SK-N-SH (cell line): ENCODE measurements around the gene MPP3. TPM values are rescaled to one million over a fixed set of nuclear protein-coding genes. Genes with fewer than 3 reads are reported as not detected.

Experiments
- CTCF ChIA-PET: fragments of 300-600, 350-600 bp; formaldehyde crosslinking; extraction: SDS; loops from one replicate; lab custom pipeline; 2021; lab: Yijun Ruan, JAX
- POLR2A ChIA-PET: fragments of 350-600 bp; sonication (Branson Sonifier 250); formaldehyde crosslinking; extraction: SDS; loops from one replicate; lab custom pipeline; 2020; ENCODE audit warnings: antibody characterized with exemption, inconsistent platforms; lab: Yijun Ruan, JAX
- DNase-seq: peaks from one replicate; pipeline ENCODE4 v3.0.0; 2012
- H2AFZ ChIP-seq: fragments of 200-600 bp; sonication (generic); 2 replicates; pipeline ENCODE4 v1.8.1; 2016; ENCODE audit warnings: antibody characterized with exemption, mild to moderate bottlenecking, low read depth
- H3F3A ChIP-seq: fragments of 200-600 bp; sonication (generic); replicated peaks from 2 replicates; pipeline ENCODE3; 2016; ENCODE audit warnings: antibody characterized with exemption, mild to moderate bottlenecking; ENCODE audit not compliant: insufficient read depth
- H3K27ac ChIP-seq, 2 experiments: fragments of 200-500 bp in 1 of 2; fragments of 200-600 bp in 1 of 2; sonication (Bioruptor generic) in 1 of 2; sonication (generic), shearing (Covaris generic) in 1 of 2; 2 replicates each; pipeline versions ENCODE4 v1.5.1 to v1.6.1; 2014 to 2016; ENCODE audit warnings: low read depth in 2 of 2, inconsistent platforms in 1 of 2, low read length in 1 of 2, mild to moderate bottlenecking in 1 of 2, mixed read lengths in 1 of 2
- H3K27me3 ChIP-seq: fragments of 200-600 bp; sonication (generic), shearing (Covaris generic); 2 replicates; pipeline ENCODE4 v1.6.1; 2016; ENCODE audit warnings: mixed run types; ENCODE audit not compliant: insufficient read depth
- H3K36me3 ChIP-seq, 2 experiments: fragments of 200-500 bp in 1 of 2; fragments of 200-600 bp in 1 of 2; sonication (Bioruptor generic) in 1 of 2; sonication (generic) in 1 of 2; replicated peaks in 1 of 2; 2 replicates each; pipeline versions ENCODE3 to v1.5.1; 2014 to 2016; ENCODE audit warnings: low read length in 1 of 2, mild to moderate bottlenecking in 1 of 2; ENCODE audit not compliant: insufficient read depth in 2 of 2, control insufficient read depth in 1 of 2
- H3K4me1 ChIP-seq, 2 experiments: fragments of 200-500 bp in 1 of 2; fragments of 200-600 bp in 1 of 2; sonication (Bioruptor generic) in 1 of 2; sonication (generic), shearing (Covaris generic) in 1 of 2; 2 replicates each; pipeline versions ENCODE4 v1.5.1 to v1.6.1; 2014 to 2016; ENCODE audit warnings: low read depth in 1 of 2, low read length in 1 of 2, mixed run types in 1 of 2; ENCODE audit not compliant: insufficient read depth in 2 of 2, control insufficient read depth in 1 of 2
- H3K4me2 ChIP-seq: fragments of 200-600 bp; sonication (generic), shearing (Covaris generic); 2 replicates; pipeline ENCODE4 v1.6.1; 2017; ENCODE audit warnings: mixed run types
- H3K4me3 ChIP-seq, 2 experiments: fragments of 200-500 bp in 1 of 2; fragments of 200-600 bp in 1 of 2; sonication (Bioruptor generic) in 1 of 2; sonication (generic), shearing (Covaris generic) in 1 of 2; 2 replicates each; pipeline versions ENCODE4 v1.5.1 to v1.8.1; 2014 to 2016; ENCODE audit warnings: low read depth in 2 of 2, inconsistent platforms in 1 of 2, low read length in 1 of 2, mild to moderate bottlenecking in 1 of 2, mixed read lengths in 1 of 2, moderate library complexity in 1 of 2
- H3K79me2 ChIP-seq: fragments of 200-600 bp; sonication (generic); 2 replicates; pipeline ENCODE4 v1.8.1; 2017; ENCODE audit warnings: mild to moderate bottlenecking; ENCODE audit not compliant: insufficient read depth
- H3K9ac ChIP-seq: fragments of 200-600 bp; sonication (generic); 2 replicates; pipeline ENCODE4 v1.6.1; 2017; ENCODE audit warnings: mixed run types
- H3K9me2 ChIP-seq: fragments of 200-600 bp; sonication (generic); 2 replicates; pipeline ENCODE4 v1.6.1; 2017; ENCODE audit warnings: mixed run types
- H3K9me3 ChIP-seq: fragments of 200-600 bp; sonication (generic); 2 replicates; pipeline ENCODE4 v1.6.1; 2017; ENCODE audit warnings: mixed run types, mild to moderate bottlenecking, moderate library complexity
- H4K20me1 ChIP-seq: fragments of 200-600 bp; sonication (generic); 2 replicates; pipeline ENCODE4 v1.6.1; 2017; ENCODE audit warnings: mild to moderate bottlenecking, mixed run types; ENCODE audit not compliant: insufficient read depth
- CHD2 ChIP-seq: fragments of 150-350 bp; IDR thresholded peaks from 2 replicates; pipeline ENCODE4 v1.6.1; 2018; ENCODE audit warnings: low read length; ENCODE audit not compliant: partially characterized antibody
- ELF1 ChIP-seq: IDR thresholded peaks from 2 replicates; pipeline ENCODE4 v1.4.0; 2012
- EZH2phosphoT487 ChIP-seq: fragments of 200-600 bp; sonication (generic); IDR thresholded peaks from 2 replicates; pipeline ENCODE4 v1.6.1; 2017; ENCODE audit warnings: low read depth, mixed run types, mild to moderate bottlenecking, antibody characterized with exemption, moderate library complexity, borderline replicate concordance
- FOXM1 ChIP-seq: IDR thresholded peaks from 2 replicates; pipeline ENCODE4 v1.4.0; 2012; ENCODE audit warnings: low read depth, mild to moderate bottlenecking
- GATA2 ChIP-seq: sonication (generic); formaldehyde crosslinking; IDR thresholded peaks from 2 replicates; pipeline ENCODE4 v1.5.0; 2020; ENCODE audit warnings: mild to moderate bottlenecking, missing genetic modification reagents
- JUND ChIP-seq: IDR thresholded peaks from 2 replicates; pipeline ENCODE4 v1.4.0; 2012
- MXI1 ChIP-seq: IDR thresholded peaks from 2 replicates; pipeline ENCODE4 v1.6.1; 2012; ENCODE audit warnings: mild to moderate bottlenecking, low read depth, low read length, improper control_type of control experiment
- NFIC ChIP-seq: IDR thresholded peaks from 2 replicates; pipeline ENCODE4 v1.4.0; 2012; ENCODE audit warnings: borderline replicate concordance
- NRF1 ChIP-seq: IDR thresholded peaks from 2 replicates; pipeline ENCODE4 v1.6.1; 2012; ENCODE audit warnings: low read depth, mild to moderate bottlenecking, low read length
- POLR2AphosphoS5 ChIP-seq: IDR thresholded peaks from 2 replicates; pipeline ENCODE4 v1.6.1; 2012; ENCODE audit warnings: low read depth, low read length
- RAD21 ChIP-seq: IDR thresholded peaks from 2 replicates; pipeline ENCODE4 v1.6.1; 2012; ENCODE audit warnings: mild to moderate bottlenecking, low read length
- RCOR1 ChIP-seq: fragments of 150-350 bp; IDR thresholded peaks from 2 replicates; pipeline ENCODE4 v1.6.1; 2017; ENCODE audit warnings: antibody characterized with exemption, low read length
- RXRA ChIP-seq: IDR thresholded peaks from 2 replicates; pipeline ENCODE4 v1.4.0; 2012; ENCODE audit warnings: low read depth, mild to moderate bottlenecking, borderline replicate concordance
- TCF12 ChIP-seq: IDR thresholded peaks from 2 replicates; pipeline ENCODE4 v1.4.0; 2012
- TEAD4 ChIP-seq: IDR thresholded peaks from 2 replicates; pipeline ENCODE4 v1.4.0; 2012; ENCODE audit warnings: mild to moderate bottlenecking, borderline replicate concordance; ENCODE audit not compliant: insufficient read depth
- YY1 ChIP-seq: IDR thresholded peaks from 2 replicates; pipeline ENCODE4 v1.4.0; 2012; ENCODE audit warnings: low read depth, mild to moderate bottlenecking
- WGBS: methylation state at CpG from one replicate; pipeline ENCODE4 v1.1.6; 2017; ENCODE audit warnings: low lambda C conversion rate; 5-methylcytosine and 5-hydroxymethylcytosine counted together
- polyA plus RNA-seq, 3 experiments: library from polyadenylated mRNA; depleted of rRNA; stranded (reverse); fragments of >200 nt; gene quantifications; 2 replicates each; pipeline ENCODE4 v1.2.3, GENCODE V29; 2012
- TF ChIP-seq, protein P1 (sequence below): IDR thresholded peaks from 2 replicates; pipeline ENCODE4 v1.4.0; 2012; ENCODE audit warnings: low read depth, borderline replicate concordance
- TF ChIP-seq, protein P2 (sequence below): fragments of 200-600 bp; sonication (generic); IDR thresholded peaks from 2 replicates; pipeline ENCODE4 v1.6.1; 2017; ENCODE audit warnings: antibody characterized with exemption, mild to moderate bottlenecking, moderate library complexity
- TF ChIP-seq, protein P3 (sequence below): IDR thresholded peaks from 2 replicates; pipeline ENCODE4 v1.4.0; 2012; ENCODE audit warnings: low read depth, borderline replicate concordance
- TF ChIP-seq, protein P4 (sequence below): fragments of 150-350 bp; IDR thresholded peaks from 2 replicates; pipeline ENCODE4 v1.6.1; 2017; ENCODE audit warnings: antibody characterized with exemption, low read length, low read depth, borderline replicate concordance

MPP3 gene
- polyA plus RNA-seq, 1 of the 3 experiments (the other 2 are of a cell fraction), result 14.1 TPM

DNA sequence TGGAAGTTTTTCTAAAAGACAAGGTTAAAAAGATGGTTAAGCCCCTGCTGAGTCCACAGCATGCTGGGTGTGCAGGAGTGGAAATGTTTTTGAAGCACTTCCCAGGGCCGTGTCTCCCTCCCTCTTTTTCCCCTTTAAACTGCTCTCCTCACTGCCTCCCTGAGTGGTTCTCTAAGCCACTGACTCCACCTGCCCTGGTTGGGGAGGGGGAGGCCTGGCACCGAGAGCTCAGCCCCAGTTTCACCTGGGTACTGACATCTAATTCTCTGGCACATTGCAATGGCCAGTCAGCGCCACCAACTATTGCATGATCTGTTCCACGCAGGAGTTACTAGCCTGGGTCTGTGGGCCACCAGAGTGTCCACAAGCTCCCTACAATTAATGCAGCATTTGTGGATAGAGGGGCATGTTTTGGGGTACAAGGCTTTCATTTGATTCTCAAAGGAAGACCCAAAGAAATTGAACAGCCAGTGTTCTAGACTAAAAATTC is 22.7 kb downstream of the MPP3 start:
- no peak for DNase-seq
- H3K9me3 ChIP-seq, result no peaks in the 10 kb centered on the region
- no peaks in the 10 kb centered on the region for H3K79me2 ChIP-seq
- no peaks in the 10 kb centered on the region for H4K20me1 ChIP-seq
- no peak for TF ChIP-seq RXRA
- no peak for TF ChIP-seq ELF1
- TF ChIP-seq EZH2phosphoT487, result no peak
- TF ChIP-seq, protein P1, sequence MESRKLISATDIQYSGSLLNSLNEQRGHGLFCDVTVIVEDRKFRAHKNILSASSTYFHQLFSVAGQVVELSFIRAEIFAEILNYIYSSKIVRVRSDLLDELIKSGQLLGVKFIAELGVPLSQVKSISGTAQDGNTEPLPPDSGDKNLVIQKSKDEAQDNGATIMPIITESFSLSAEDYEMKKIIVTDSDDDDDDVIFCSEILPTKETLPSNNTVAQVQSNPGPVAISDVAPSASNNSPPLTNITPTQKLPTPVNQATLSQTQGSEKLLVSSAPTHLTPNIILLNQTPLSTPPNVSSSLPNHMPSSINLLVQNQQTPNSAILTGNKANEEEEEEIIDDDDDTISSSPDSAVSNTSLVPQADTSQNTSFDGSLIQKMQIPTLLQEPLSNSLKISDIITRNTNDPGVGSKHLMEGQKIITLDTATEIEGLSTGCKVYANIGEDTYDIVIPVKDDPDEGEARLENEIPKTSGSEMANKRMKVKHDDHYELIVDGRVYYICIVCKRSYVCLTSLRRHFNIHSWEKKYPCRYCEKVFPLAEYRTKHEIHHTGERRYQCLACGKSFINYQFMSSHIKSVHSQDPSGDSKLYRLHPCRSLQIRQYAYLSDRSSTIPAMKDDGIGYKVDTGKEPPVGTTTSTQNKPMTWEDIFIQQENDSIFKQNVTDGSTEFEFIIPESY, result no peak
- no peak for TF ChIP-seq RCOR1
- no peak for TF ChIP-seq POLR2AphosphoS5
- TF ChIP-seq CHD2, result no peak
- no peak for TF ChIP-seq NFIC
- TF ChIP-seq RAD21, result no peak
- no peak for TF ChIP-seq GATA2
- TF ChIP-seq JUND, result no peak
- no peak for TF ChIP-seq YY1
- TF ChIP-seq, protein P2, sequence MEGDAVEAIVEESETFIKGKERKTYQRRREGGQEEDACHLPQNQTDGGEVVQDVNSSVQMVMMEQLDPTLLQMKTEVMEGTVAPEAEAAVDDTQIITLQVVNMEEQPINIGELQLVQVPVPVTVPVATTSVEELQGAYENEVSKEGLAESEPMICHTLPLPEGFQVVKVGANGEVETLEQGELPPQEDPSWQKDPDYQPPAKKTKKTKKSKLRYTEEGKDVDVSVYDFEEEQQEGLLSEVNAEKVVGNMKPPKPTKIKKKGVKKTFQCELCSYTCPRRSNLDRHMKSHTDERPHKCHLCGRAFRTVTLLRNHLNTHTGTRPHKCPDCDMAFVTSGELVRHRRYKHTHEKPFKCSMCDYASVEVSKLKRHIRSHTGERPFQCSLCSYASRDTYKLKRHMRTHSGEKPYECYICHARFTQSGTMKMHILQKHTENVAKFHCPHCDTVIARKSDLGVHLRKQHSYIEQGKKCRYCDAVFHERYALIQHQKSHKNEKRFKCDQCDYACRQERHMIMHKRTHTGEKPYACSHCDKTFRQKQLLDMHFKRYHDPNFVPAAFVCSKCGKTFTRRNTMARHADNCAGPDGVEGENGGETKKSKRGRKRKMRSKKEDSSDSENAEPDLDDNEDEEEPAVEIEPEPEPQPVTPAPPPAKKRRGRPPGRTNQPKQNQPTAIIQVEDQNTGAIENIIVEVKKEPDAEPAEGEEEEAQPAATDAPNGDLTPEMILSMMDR, result no peak
- no peak for TF ChIP-seq FOXM1
- TF ChIP-seq TEAD4, result no peak
- no peak for TF ChIP-seq NRF1
- TF ChIP-seq, all 33 proteins: peak for 0
- Histone ChIP-seq H3K4me2 (no peak overlapping the region), H3K4me3 (no peak overlapping the region), H3K9me2 (no peaks in the 10 kb centered on the region), H2AFZ (no peak overlapping the region), H3K27ac (no peak overlapping the region), H3F3A (peaks cover 10% of the 10 kb centered on the region), H3K27me3 (no peaks in the 10 kb centered on the region), H3K4me1 (peaks cover 0 to 8% of the 10 kb centered on the region in 2 experiments; a peak in 1 of 4 replicates), H3K36me3 (peaks cover 7 to 48% of the 10 kb centered on the region in 2 experiments), H3K9ac (no peak overlapping the region)
- ChIA-PET POLR2A (no interaction called here), CTCF (interaction anchor here (1.0 to 1.1 kb wide), 2 partner anchors 37 to 70 kb away, joined by 3 read pairs; partner anchors contain the start of gene CD300LG)
- 100% methylated on average over 4 of the region's 4 CpGs for WGBS

DNA sequence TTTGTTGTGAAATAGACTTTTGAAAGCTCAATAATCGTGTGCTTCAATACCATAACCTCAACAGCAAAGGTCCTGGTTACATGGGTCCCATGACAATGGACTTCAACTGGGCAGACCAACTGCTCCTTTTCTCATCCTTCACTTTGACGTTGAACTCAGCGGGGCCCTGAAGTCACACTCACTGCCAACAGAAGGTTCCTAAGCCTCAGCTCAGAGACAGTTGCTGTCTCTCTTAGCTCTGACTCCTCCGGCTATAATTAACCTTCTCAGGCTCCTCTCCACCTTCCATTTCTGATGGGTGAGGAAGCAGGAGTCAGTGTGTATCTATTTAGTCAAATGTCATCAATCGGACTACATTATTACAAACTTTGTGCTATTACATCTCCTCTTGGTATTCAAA is 23.8 kb downstream of the MPP3 start:
- H3K79me2 ChIP-seq, result no peaks in the 10 kb centered on the region
- no peak overlapping the region for H2AFZ ChIP-seq
- POLR2A ChIA-PET, result no interaction called here
- no peaks in the 10 kb centered on the region for H4K20me1 ChIP-seq
- no peak overlapping the region for H3K4me3 ChIP-seq
- H3K36me3 ChIP-seq, result peaks cover 7 to 50% of the 10 kb centered on the region in 2 experiments
- peaks cover 18% of the 10 kb centered on the region for H3F3A ChIP-seq
- H3K9ac ChIP-seq, result no peak overlapping the region
- DNase-seq, result no peak
- H3K9me2 ChIP-seq, result no peaks in the 10 kb centered on the region
- no peaks in the 10 kb centered on the region for H3K27me3 ChIP-seq
- WGBS, result 96% methylated on average over 5 of the region's 5 CpGs
- CTCF ChIA-PET, result no interaction called here
- no peaks in the 10 kb centered on the region for H3K9me3 ChIP-seq
- H3K4me2 ChIP-seq, result no peak overlapping the region
- H3K27ac ChIP-seq, result no peak overlapping the region
- H3K4me1 ChIP-seq, result no peaks in the 10 kb centered on the region
- TF ChIP-seq, protein P3, sequence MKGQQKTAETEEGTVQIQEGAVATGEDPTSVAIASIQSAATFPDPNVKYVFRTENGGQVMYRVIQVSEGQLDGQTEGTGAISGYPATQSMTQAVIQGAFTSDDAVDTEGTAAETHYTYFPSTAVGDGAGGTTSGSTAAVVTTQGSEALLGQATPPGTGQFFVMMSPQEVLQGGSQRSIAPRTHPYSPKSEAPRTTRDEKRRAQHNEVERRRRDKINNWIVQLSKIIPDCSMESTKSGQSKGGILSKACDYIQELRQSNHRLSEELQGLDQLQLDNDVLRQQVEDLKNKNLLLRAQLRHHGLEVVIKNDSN, result no peak
- TF ChIP-seq EZH2phosphoT487, result no peak
- TF ChIP-seq, protein P1, result no peak
- TF ChIP-seq, protein P4, sequence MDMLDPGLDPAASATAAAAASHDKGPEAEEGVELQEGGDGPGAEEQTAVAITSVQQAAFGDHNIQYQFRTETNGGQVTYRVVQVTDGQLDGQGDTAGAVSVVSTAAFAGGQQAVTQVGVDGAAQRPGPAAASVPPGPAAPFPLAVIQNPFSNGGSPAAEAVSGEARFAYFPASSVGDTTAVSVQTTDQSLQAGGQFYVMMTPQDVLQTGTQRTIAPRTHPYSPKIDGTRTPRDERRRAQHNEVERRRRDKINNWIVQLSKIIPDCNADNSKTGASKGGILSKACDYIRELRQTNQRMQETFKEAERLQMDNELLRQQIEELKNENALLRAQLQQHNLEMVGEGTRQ, result no peak
- no peak for TF ChIP-seq RXRA
- TF ChIP-seq YY1, result no peak
- no peak for TF ChIP-seq RAD21
- TF ChIP-seq MXI1, result no peak
- no peak for TF ChIP-seq CHD2
- no peak for TF ChIP-seq TCF12
